ENCODE measurements around the gene DPP6. TPM values are rescaled to one million over a fixed set of nuclear protein-coding genes. Genes with fewer than 3 reads are reported as not detected.

The DPP6 gene
- total RNA-seq, 1 experiment from 2014 or later = not detected

DNA sequence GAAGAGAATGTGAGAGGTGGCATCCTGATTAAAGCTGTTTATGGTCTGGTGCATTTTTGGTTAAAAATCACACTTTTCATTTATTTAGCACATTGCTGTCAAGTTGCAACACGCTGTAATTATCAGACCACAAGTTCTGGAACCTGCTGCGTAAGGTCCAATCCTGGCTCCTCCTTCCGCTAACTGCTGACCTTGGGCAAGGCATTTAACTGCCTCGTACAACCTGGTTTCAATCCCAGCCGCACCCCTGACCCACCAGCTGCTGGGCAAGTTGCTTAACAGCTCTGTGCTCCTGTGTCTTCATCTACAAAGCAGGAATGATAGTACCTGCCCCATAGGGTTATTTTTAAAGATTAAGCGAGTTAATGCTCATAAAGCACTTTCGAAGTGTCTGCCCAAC, 668.9 kb downstream of the DPP6 start:
- no peak for DNase-seq
- no peaks in the 10 kb centered on the region for H3K27me3 ChIP-seq (replicated peaks; ENCODE audit: control insufficient read depth, insufficient read depth, low read length)
- H3K9me3 ChIP-seq = no peaks in the 10 kb centered on the region
- H3K4me3 ChIP-seq (ENCODE audit: low read depth, low read length) = no peak overlapping the region
- Mint-ChIP-seq H3K4me1 (ENCODE audit: low read depth, unreplicated experiment) (no peaks in the 10 kb centered on the region), H3K27ac (ENCODE audit: unreplicated experiment) (no peak overlapping the region), H3K36me3 (ENCODE audit: insufficient read depth, unreplicated experiment) (peaks cover 5% of the 10 kb centered on the region), H3K4me3 (ENCODE audit: unreplicated experiment) (no peak overlapping the region), H3K27me3 (ENCODE audit: insufficient read depth, unreplicated experiment) (peaks cover 3% of the 10 kb centered on the region), H3K9me3 (ENCODE audit: unreplicated experiment) (peaks cover 20% of the 10 kb centered on the region)
- TF ChIP-seq, protein P1, sequence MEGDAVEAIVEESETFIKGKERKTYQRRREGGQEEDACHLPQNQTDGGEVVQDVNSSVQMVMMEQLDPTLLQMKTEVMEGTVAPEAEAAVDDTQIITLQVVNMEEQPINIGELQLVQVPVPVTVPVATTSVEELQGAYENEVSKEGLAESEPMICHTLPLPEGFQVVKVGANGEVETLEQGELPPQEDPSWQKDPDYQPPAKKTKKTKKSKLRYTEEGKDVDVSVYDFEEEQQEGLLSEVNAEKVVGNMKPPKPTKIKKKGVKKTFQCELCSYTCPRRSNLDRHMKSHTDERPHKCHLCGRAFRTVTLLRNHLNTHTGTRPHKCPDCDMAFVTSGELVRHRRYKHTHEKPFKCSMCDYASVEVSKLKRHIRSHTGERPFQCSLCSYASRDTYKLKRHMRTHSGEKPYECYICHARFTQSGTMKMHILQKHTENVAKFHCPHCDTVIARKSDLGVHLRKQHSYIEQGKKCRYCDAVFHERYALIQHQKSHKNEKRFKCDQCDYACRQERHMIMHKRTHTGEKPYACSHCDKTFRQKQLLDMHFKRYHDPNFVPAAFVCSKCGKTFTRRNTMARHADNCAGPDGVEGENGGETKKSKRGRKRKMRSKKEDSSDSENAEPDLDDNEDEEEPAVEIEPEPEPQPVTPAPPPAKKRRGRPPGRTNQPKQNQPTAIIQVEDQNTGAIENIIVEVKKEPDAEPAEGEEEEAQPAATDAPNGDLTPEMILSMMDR (IDR thresholded peaks at IDR 0.05; ENCODE audit: insufficient read depth in 1 of 2, low read depth in 1 of 2, low read length in 1 of 2, severe bottlenecking in 1 of 2, unreplicated experiment in 1 of 2) = no peak
- H3K36me3 ChIP-seq (ENCODE audit: control insufficient read depth, insufficient read depth, low read length) = no peaks in the 10 kb centered on the region
- CTCF ChIA-PET = no interaction called here
- H3K4me1 ChIP-seq = no peaks in the 10 kb centered on the region
- intact Hi-C loops (cut with micrococcal nuclease; ENCODE audit: unreplicated experiment) = no loop called here
- POLR2A ChIA-PET = no interaction called here
- no TSS peak for BruUV-seq (replicated peaks)

- ChIA-PET POLR2A (no interaction called here), CTCF (no interaction called here)
- Histone ChIP-seq H3K9me3 (peaks cover 9% of the 10 kb centered on the region), H3K4me3 (ENCODE audit: low read depth, low read length) (no peak overlapping the region), H3K27me3 (replicated peaks; ENCODE audit: control insufficient read depth, insufficient read depth, low read length) (no peaks in the 10 kb centered on the region), H3K36me3 (ENCODE audit: control insufficient read depth, insufficient read depth, low read length) (no peaks in the 10 kb centered on the region), H3K4me1 (no peaks in the 10 kb centered on the region)
- Mint-ChIP-seq H3K4me3 (ENCODE audit: unreplicated experiment) (no peak overlapping the region), H3K9me3 (ENCODE audit: unreplicated experiment) (peaks cover 33% of the 10 kb centered on the region), H3K4me1 (ENCODE audit: low read depth, unreplicated experiment) (no peaks in the 10 kb centered on the region), H3K27ac (ENCODE audit: unreplicated experiment) (no peak overlapping the region), H3K27me3 (ENCODE audit: insufficient read depth, unreplicated experiment) (no peaks in the 10 kb centered on the region), H3K36me3 (ENCODE audit: insufficient read depth, unreplicated experiment) (peaks cover 5% of the 10 kb centered on the region)
- TF ChIP-seq, protein P1 (IDR thresholded peaks at IDR 0.05; ENCODE audit: insufficient read depth in 1 of 2, low read depth in 1 of 2, low read length in 1 of 2, severe bottlenecking in 1 of 2, unreplicated experiment in 1 of 2) = no peak
- DNase-seq = no peak
- BruUV-seq (replicated peaks) = no TSS peak
- intact Hi-C loops (cut with micrococcal nuclease; ENCODE audit: unreplicated experiment) = no loop called here
Observed at GRCh38 chr7:154726368-154726767, 674.2 kb downstream of the DPP6 start.

DNA sequence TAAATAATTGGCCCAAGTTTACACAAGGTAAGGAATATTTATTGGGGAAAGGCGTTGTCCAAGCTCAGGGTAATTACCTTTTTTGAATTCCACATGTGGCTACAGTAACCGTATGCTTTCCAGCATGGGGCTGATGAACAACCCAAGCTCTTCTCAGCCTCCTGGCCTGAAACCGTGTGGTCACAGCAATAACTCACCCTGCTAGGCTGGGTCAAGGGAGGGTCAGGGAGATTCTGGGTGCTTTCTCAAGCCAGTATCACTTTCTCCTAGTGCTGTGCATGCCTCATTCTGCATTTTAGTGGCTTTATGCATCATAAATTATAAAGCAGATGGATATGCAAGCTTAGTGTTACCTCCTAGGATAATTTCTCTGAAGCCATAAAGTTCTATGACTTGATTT, 676.9 kb downstream of the DPP6 start:
- Histone ChIP-seq H3K36me3 (ENCODE audit: control insufficient read depth, insufficient read depth, low read length) (no peaks in the 10 kb centered on the region), H3K27me3 (replicated peaks; ENCODE audit: control insufficient read depth, insufficient read depth, low read length) (no peaks in the 10 kb centered on the region), H3K4me3 (ENCODE audit: low read depth, low read length) (no peak overlapping the region), H3K9me3 (peaks cover 9% of the 10 kb centered on the region), H3K4me1 (no peaks in the 10 kb centered on the region)
- Mint-ChIP-seq H3K27ac (ENCODE audit: unreplicated experiment) (no peak overlapping the region), H3K36me3 (ENCODE audit: insufficient read depth, unreplicated experiment) (peaks cover 5% of the 10 kb centered on the region), H3K4me3 (ENCODE audit: unreplicated experiment) (no peak overlapping the region), H3K4me1 (ENCODE audit: low read depth, unreplicated experiment) (no peaks in the 10 kb centered on the region), H3K9me3 (ENCODE audit: unreplicated experiment) (peaks cover 32% of the 10 kb centered on the region), H3K27me3 (ENCODE audit: insufficient read depth, unreplicated experiment) (no peaks in the 10 kb centered on the region)
- no peak for DNase-seq
- ChIA-PET POLR2A (no interaction called here), CTCF (no interaction called here)
- intact Hi-C loops (cut with micrococcal nuclease; ENCODE audit: unreplicated experiment) = no loop called here
- TF ChIP-seq, protein P1 (IDR thresholded peaks at IDR 0.05; ENCODE audit: insufficient read depth in 1 of 2, low read depth in 1 of 2, low read length in 1 of 2, severe bottlenecking in 1 of 2, unreplicated experiment in 1 of 2) = no peak
- no TSS peak for BruUV-seq (replicated peaks)

Measured in Caco-2 (cell line).